Colonic mucosa (tissue), 4 donors: ENCODE results near the gene THSD7A. TPM values are rescaled to one million over a fixed set of nuclear protein-coding genes. Genes with fewer than 3 reads are reported as not detected.

Experiments used
- DNase-seq: peaks from one replicate; pipeline ENCODE4 v3.0.0-alpha.2; 2020
- H3K27ac ChIP-seq: fragments of 200-600 bp; one replicate; pipeline ENCODE4 v1.8.0; 2021
- H3K27me3 ChIP-seq: fragments of 200-600 bp; one replicate; pipeline ENCODE4 v1.8.0; 2021
- H3K36me3 ChIP-seq: fragments of 200-600 bp; one replicate; pipeline ENCODE4 v1.8.0; 2021
- H3K4me1 ChIP-seq: fragments of 200-600 bp; one replicate; pipeline ENCODE4 v1.8.0; 2021; ENCODE audit warnings: mild to moderate bottlenecking
- H3K4me3 ChIP-seq: fragments of 200-600 bp; one replicate; pipeline ENCODE4 v1.8.0; 2021
- H3K9ac ChIP-seq, 2 donors: one replicate each; pipeline ENCODE4 v1.7.0; 2013; ENCODE audit warnings: control low read depth in 2 of 2, low read depth in 2 of 2, low read length in 2 of 2
- H3K9me3 ChIP-seq: fragments of 200-600 bp; one replicate; pipeline ENCODE4 v1.8.0; 2021
- intact Hi-C: fragments of 100-400 bp; cut with DNase I; formaldehyde crosslinking; loops from one replicate; pipeline ENCODE4 v1.14.1; 2022
- total RNA-seq, 2 donors: library from RNA; stranded (reverse); fragmentation: NEBNext Ultra II Directional in 1 of 2; extraction: Animal tissue kit (Norgen Biotek cat#: 25700) in 1 of 2; gene quantifications; one replicate each; pipeline ENCODE4 v1.2.1, GENCODE V29; 2021
- TF ChIP-seq, protein P1 (sequence below): fragments of 200-600 bp; IDR thresholded peaks from one replicate; pipeline ENCODE4 v1.8.0; 2022; ENCODE audit warnings: antibody characterized with exemption, mild to moderate bottlenecking
- donor health status: healthy.
- donor health status: DM: no; HTN: no; CAD: no.
- donor health status: DM: no; HTN: no; CAD: no.

THSD7A gene
- total RNA-seq, 2 donors from 2014 or later = 2.1 to 2.3 TPM

GRCh38 chr7:11573128-11573750 is 258.8 kb downstream of the THSD7A start:
- TF ChIP-seq, protein P1, sequence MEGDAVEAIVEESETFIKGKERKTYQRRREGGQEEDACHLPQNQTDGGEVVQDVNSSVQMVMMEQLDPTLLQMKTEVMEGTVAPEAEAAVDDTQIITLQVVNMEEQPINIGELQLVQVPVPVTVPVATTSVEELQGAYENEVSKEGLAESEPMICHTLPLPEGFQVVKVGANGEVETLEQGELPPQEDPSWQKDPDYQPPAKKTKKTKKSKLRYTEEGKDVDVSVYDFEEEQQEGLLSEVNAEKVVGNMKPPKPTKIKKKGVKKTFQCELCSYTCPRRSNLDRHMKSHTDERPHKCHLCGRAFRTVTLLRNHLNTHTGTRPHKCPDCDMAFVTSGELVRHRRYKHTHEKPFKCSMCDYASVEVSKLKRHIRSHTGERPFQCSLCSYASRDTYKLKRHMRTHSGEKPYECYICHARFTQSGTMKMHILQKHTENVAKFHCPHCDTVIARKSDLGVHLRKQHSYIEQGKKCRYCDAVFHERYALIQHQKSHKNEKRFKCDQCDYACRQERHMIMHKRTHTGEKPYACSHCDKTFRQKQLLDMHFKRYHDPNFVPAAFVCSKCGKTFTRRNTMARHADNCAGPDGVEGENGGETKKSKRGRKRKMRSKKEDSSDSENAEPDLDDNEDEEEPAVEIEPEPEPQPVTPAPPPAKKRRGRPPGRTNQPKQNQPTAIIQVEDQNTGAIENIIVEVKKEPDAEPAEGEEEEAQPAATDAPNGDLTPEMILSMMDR = no peak
- no peak overlapping the region for H3K9ac ChIP-seq
- H3K4me1 ChIP-seq = no peaks in the 10 kb centered on the region
- no peak overlapping the region for H3K4me3 ChIP-seq
- H3K9me3 ChIP-seq = no peaks in the 10 kb centered on the region
- intact Hi-C loops = no loop called here
- no peaks in the 10 kb centered on the region for H3K27me3 ChIP-seq
- H3K27ac ChIP-seq = no peak overlapping the region
- DNase-seq = no peak
- no peaks in the 10 kb centered on the region for H3K36me3 ChIP-seq

GRCh38 chr7:11570922-11571550 is 261.0 kb downstream of the THSD7A start:
- TF ChIP-seq, protein P1 = no peak
- no peak overlapping the region for H3K27ac ChIP-seq
- DNase-seq = no peak
- intact Hi-C loops = no loop called here
- H3K4me3 ChIP-seq = no peak overlapping the region
- no peaks in the 10 kb centered on the region for H3K9me3 ChIP-seq
- H3K9ac ChIP-seq = no peak overlapping the region
- H3K4me1 ChIP-seq = no peaks in the 10 kb centered on the region
- H3K27me3 ChIP-seq = no peaks in the 10 kb centered on the region
- H3K36me3 ChIP-seq = no peaks in the 10 kb centered on the region

DNA sequence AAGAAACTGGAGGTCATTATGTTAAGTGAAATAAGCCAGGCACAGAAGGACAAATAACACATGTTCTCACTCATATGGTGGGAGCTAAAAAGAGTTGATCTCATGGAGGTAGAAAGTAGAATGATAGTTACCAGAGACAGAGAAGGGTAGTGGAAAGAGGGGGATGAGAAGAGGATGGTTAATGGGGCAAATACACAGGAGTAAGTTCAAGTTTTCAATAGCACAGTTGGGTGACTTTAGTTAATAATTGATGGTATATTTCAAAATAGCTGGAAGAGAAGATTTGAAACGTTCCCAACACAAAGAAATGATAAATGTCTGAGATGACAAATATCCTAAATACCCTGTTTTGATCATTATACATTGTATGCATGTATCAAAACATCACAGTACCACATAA is 261.8 kb downstream of the THSD7A start:
- Histone ChIP-seq H3K27me3 (no peaks in the 10 kb centered on the region), H3K9ac (no peak overlapping the region), H3K9me3 (no peaks in the 10 kb centered on the region), H3K27ac (no peak overlapping the region), H3K4me1 (no peaks in the 10 kb centered on the region), H3K4me3 (no peak overlapping the region), H3K36me3 (no peaks in the 10 kb centered on the region)
- DNase-seq = no peak
- TF ChIP-seq, protein P1 = no peak
- intact Hi-C loops = no loop called here

DNA sequence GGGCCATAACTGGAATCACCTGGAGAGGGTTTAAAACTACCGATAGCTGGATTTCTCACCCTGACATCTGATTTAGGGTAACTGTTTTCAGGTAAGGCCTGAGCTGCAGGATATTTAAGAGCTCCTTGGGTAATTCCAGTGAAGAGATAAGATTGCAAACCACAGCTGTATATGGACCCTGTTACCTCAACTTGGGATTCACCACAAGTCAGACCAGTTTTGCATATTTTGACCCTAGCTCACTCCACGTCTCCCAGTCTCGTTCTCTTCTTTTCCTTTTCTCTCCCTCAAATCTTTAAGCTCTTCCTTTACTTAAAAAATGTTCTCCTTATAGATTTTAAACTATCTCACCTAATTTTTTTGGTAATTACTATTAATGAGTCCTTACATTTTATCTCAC is 264.4 kb downstream of the THSD7A start:
- DNase-seq = no peak
- no peaks in the 10 kb centered on the region for H3K36me3 ChIP-seq
- no peak overlapping the region for H3K9ac ChIP-seq
- H3K9me3 ChIP-seq = no peaks in the 10 kb centered on the region
- no peaks in the 10 kb centered on the region for H3K27me3 ChIP-seq
- no peaks in the 10 kb centered on the region for H3K4me1 ChIP-seq
- TF ChIP-seq, protein P1 = no peak
- intact Hi-C loops = loop anchor here (10.0 kb wide), 1 partner anchor 143 kb away; no protein-coding TSS in a partner anchor
- no peak overlapping the region for H3K4me3 ChIP-seq
- H3K27ac ChIP-seq = no peak overlapping the region

DNA sequence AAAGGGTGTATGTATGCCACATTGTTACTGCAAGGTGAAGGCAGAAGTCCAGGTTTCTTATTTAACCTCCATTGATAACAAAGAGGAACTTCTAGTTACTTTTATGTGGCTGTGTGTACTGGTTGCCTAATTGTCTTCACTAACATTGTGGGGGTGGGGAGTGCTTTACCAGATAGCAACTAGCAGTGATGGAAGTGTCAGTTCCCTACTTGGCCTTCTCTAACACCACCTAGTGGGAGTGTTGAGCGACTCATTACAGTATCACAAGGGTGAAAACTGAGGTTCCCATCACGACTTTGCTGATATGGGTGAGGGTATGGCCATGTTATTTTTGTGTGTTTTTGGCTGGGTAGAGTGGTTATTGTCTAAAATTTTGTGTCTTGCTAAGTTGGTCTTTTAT is 274.4 kb downstream of the THSD7A start:
- no peak overlapping the region for H3K9ac ChIP-seq
- no peak overlapping the region for H3K4me3 ChIP-seq
- H3K27me3 ChIP-seq = no peaks in the 10 kb centered on the region
- no peaks in the 10 kb centered on the region for H3K36me3 ChIP-seq
- TF ChIP-seq, protein P1 = peak; percentile 17
- peak; percentile 29 for DNase-seq
- intact Hi-C loops = no loop called here
- H3K4me1 ChIP-seq = no peaks in the 10 kb centered on the region
- H3K27ac ChIP-seq = no peak overlapping the region
- no peaks in the 10 kb centered on the region for H3K9me3 ChIP-seq
